Right cardiac atrium (tissue), 5 donors: Measurements from ENCODE around the gene COPE. TPM values are rescaled to one million over a fixed set of nuclear protein-coding genes. Genes with fewer than 3 reads are reported as not detected.

Experiments
- ATAC-seq, 2 donors: fragments of 200-7000 bp; cut with Tn5 transposase; one replicate each; pipeline versions ENCODE4 v1.8.0 to v1.9.1; 2020; ENCODE audit warnings: moderate library complexity in 2 of 2, mild to moderate bottlenecking in 1 of 2
- DNase-seq, 3 donors: peaks; one replicate each; pipeline ENCODE4 v3.0.0-alpha.2; 2020
- H3K27ac ChIP-seq: one replicate; pipeline ENCODE4 v1.5.1; 2013; ENCODE audit warnings: mild to moderate bottlenecking, low read length, control low read depth, moderate library complexity
- H3K27me3 ChIP-seq: one replicate; pipeline ENCODE4 v1.6.1; 2013; ENCODE audit not compliant: control insufficient read depth, insufficient read depth
- H3K4me1 ChIP-seq: one replicate; pipeline ENCODE4 v1.6.1; 2013; ENCODE audit warnings: low read length; ENCODE audit not compliant: control insufficient read depth, insufficient read depth
- H3K4me3 ChIP-seq: one replicate; pipeline ENCODE4 v1.5.1; 2013; ENCODE audit warnings: low read length, control low read depth
- H3K9me3 ChIP-seq: one replicate; pipeline ENCODE4 v1.6.1; 2013; ENCODE audit warnings: low read length; ENCODE audit not compliant: control insufficient read depth
- WGBS: extraction: QIAGEN DNeasy Blood & Tissue Kit; methylation state at CpG from one replicate; pipeline ENCODE4 v1.1.7; 2013; 5-methylcytosine and 5-hydroxymethylcytosine counted together
- intact Hi-C, 4 donors: fragments of 100-400 bp; cut with DNase I; formaldehyde crosslinking; loops; one replicate each; pipeline versions ENCODE4 v1.11.0 to v1.14.0; 2022 to 2023
- polyA plus RNA-seq: library from polyadenylated mRNA; stranded (reverse); fragments of 200-250 nt; gene quantifications from one replicate; pipeline ENCODE4 v1.2.3, GENCODE V29; 2013
- total RNA-seq, 4 donors: library from RNA; stranded (reverse); fragmentation: NEBNext Ultra II Directional; extraction: Animal tissue kit (Norgen Biotek cat#: 25700); gene quantifications; one replicate each; pipeline ENCODE4 v1.2.1, GENCODE V29; 2021
- donor health status: healthy with polysubstance abuse.
- donor health status: DM: no; HTN: yes; CAD: no.
- donor health status: DM: no; HTN: no; CAD: no.
- donor health status: DM: no; HTN: yes; CAD: no; lungs with severe emphysema.
- donor health status: DM: yes; HTN: yes; CAD: no.

The COPE gene
- total and polyA plus RNA-seq, 5 donors, result 108 to 180 (median 148) TPM

- intact Hi-C loops, result no loop called here
- peaks cover 5% of the 10 kb centered on the region for H3K4me1 ChIP-seq
- H3K9me3 ChIP-seq, result no peaks in the 10 kb centered on the region
- no peak overlapping the region for H3K4me3 ChIP-seq
- ATAC-seq, result no peak
- no peak for DNase-seq
- no peaks in the 10 kb centered on the region for H3K27me3 ChIP-seq
- H3K27ac ChIP-seq, result no peak overlapping the region
- 77% methylated on average over 10 of the region's 10 CpGs for WGBS
These were observed 29.0 kb downstream of the COPE start for GRCh38 chr19:18889949-18890745.

- ATAC-seq, result no peak
- intact Hi-C loops, result no loop called here
- WGBS, result 95% methylated on average over 4 of the region's 4 CpGs
These were observed 32.2 kb downstream of the COPE start for GRCh38 chr19:18886972-18887371.

GRCh38 chr19:18883526-18884304 is 35.5 kb downstream of the COPE start:
- no peaks in the 10 kb centered on the region for H3K27me3 ChIP-seq
- WGBS, result 85% methylated on average over 30 of the region's 30 CpGs
- intact Hi-C loops, result no loop called here

More at GRCh38 chr19:18886972-18887371, 32.2 kb downstream of the COPE start:
- Histone ChIP-seq H3K27ac (no peak overlapping the region), H3K4me3 (no peak overlapping the region), H3K9me3 (no peaks in the 10 kb centered on the region), H3K27me3 (no peaks in the 10 kb centered on the region), H3K4me1 (no peaks in the 10 kb centered on the region)
- DNase-seq, result no peak

GRCh38 chr19:18881491-18881890 is 37.7 kb downstream of the COPE start:
- Histone ChIP-seq H3K27me3 (no peaks in the 10 kb centered on the region), H3K4me1 (no peaks in the 10 kb centered on the region), H3K4me3 (no peak overlapping the region), H3K27ac (no peak overlapping the region), H3K9me3 (no peaks in the 10 kb centered on the region)
- intact Hi-C loops, result no loop called here
- DNase-seq (no peak), ATAC-seq (no peak)
- 87% methylated on average over 7 of the region's 7 CpGs for WGBS

More at GRCh38 chr19:18883526-18884304, 35.5 kb downstream of the COPE start:
- peak in 1 of 3 donors; percentile 37 for DNase-seq
- Histone ChIP-seq H3K27ac (no peak overlapping the region), H3K4me3 (no peak overlapping the region), H3K4me1 (no peaks in the 10 kb centered on the region), H3K9me3 (no peaks in the 10 kb centered on the region)
- no peak for ATAC-seq

- Histone ChIP-seq H3K4me1 (no peaks in the 10 kb centered on the region), H3K27me3 (no peaks in the 10 kb centered on the region), H3K27ac (no peak overlapping the region), H3K9me3 (no peaks in the 10 kb centered on the region), H3K4me3 (no peak overlapping the region)
- WGBS, result 74% methylated on average over 13 of the region's 13 CpGs
- DNase-seq (peak in 1 of 3 donors; percentile 53), ATAC-seq (peak; percentile 51 to 63)
- intact Hi-C loops, result no loop called here
These were observed 39.4 kb downstream of the COPE start for GRCh38 chr19:18879579-18880373.

- H3K9me3 ChIP-seq, result no peaks in the 10 kb centered on the region
- H3K27ac ChIP-seq, result no peak overlapping the region
- H3K4me3 ChIP-seq, result no peak overlapping the region
- no peaks in the 10 kb centered on the region for H3K27me3 ChIP-seq
- no peaks in the 10 kb centered on the region for H3K4me1 ChIP-seq
- intact Hi-C loops, result no loop called here
- WGBS, result 88% methylated on average over 34 of the region's 34 CpGs
- DNase-seq (peak in 1 of 3 donors; percentile 48), ATAC-seq (peak; percentile 12 to 15)
These were observed 40.2 kb downstream of the COPE start for GRCh38 chr19:18878858-18879578.

- no peaks in the 10 kb centered on the region for H3K9me3 ChIP-seq
- no peaks in the 10 kb centered on the region for H3K27me3 ChIP-seq
- no peak overlapping the region for H3K27ac ChIP-seq
- intact Hi-C loops, result no loop called here
- no peak overlapping the region for H3K4me3 ChIP-seq
- 88% methylated on average over 25 of the region's 25 CpGs for WGBS
- DNase-seq, result peak in 1 of 3 donors; percentile 43
- no peaks in the 10 kb centered on the region for H3K4me1 ChIP-seq
- ATAC-seq, result peak in 1 of 2 donors; percentile 5
These were observed 41.0 kb downstream of the COPE start for GRCh38 chr19:18878058-18878797.

- no peak overlapping the region for H3K27ac ChIP-seq
- H3K9me3 ChIP-seq, result no peaks in the 10 kb centered on the region
- DNase-seq (no peak), ATAC-seq (no peak)
- 93% methylated on average over 7 of the region's 7 CpGs for WGBS
- H3K4me3 ChIP-seq, result no peak overlapping the region
- no peaks in the 10 kb centered on the region for H3K27me3 ChIP-seq
- no peaks in the 10 kb centered on the region for H3K4me1 ChIP-seq
- intact Hi-C loops, result no loop called here
These were observed 42.3 kb downstream of the COPE start for GRCh38 chr19:18876865-18877264.

GRCh38 chr19:18875726-18876125 is 43.5 kb downstream of the COPE start:
- H3K27ac ChIP-seq, result no peak overlapping the region
- H3K9me3 ChIP-seq, result no peaks in the 10 kb centered on the region
- no peaks in the 10 kb centered on the region for H3K27me3 ChIP-seq
- H3K4me1 ChIP-seq, result no peaks in the 10 kb centered on the region
- DNase-seq (no peak), ATAC-seq (no peak)
- no peak overlapping the region for H3K4me3 ChIP-seq
- intact Hi-C loops, result no loop called here
- 93% methylated on average over 5 of the region's 5 CpGs for WGBS

GRCh38 chr19:18871543-18871942 is 47.6 kb downstream of the COPE start:
- Histone ChIP-seq H3K4me3 (no peak overlapping the region), H3K27ac (no peak overlapping the region), H3K9me3 (no peaks in the 10 kb centered on the region), H3K27me3 (no peaks in the 10 kb centered on the region), H3K4me1 (no peaks in the 10 kb centered on the region)
- DNase-seq (no peak), ATAC-seq (no peak)
- intact Hi-C loops, result no loop called here
- 72% methylated on average over 7 of the region's 7 CpGs for WGBS
